ENCODE measurements around the gene IRF2BP2. TPM values are rescaled to one million over a fixed set of nuclear protein-coding genes. Genes with fewer than 3 reads are reported as not detected.

Gene IRF2BP2
- total and polyA plus RNA-seq, 2 of the 13 experiments (the other 11 are each of a cell fraction or from before 2014, with no cell fraction given): 140 to 147 TPM

DNA sequence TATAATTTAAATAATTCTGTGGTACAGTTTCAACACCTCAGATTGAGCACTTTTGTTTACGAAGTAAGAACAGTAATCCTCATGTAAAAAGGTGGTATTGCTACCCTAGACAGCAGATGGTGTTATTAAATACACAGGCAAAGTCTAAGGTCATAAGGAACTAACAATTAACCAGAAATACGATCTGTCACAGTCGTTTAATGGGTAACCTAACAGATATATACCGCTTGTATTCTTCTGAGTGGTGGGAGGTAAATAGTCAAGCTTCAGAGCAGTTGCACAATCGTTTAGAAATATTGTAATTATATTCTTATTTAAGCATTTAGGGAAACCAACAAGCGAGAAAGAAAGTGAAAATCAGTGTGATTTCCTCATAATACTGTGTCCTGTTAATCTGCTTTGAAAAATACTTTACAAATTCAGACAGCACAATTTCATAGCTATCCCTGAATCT is 9.8 kb upstream of the IRF2BP2 start (continued):
- TF ChIP-seq, protein P1, sequence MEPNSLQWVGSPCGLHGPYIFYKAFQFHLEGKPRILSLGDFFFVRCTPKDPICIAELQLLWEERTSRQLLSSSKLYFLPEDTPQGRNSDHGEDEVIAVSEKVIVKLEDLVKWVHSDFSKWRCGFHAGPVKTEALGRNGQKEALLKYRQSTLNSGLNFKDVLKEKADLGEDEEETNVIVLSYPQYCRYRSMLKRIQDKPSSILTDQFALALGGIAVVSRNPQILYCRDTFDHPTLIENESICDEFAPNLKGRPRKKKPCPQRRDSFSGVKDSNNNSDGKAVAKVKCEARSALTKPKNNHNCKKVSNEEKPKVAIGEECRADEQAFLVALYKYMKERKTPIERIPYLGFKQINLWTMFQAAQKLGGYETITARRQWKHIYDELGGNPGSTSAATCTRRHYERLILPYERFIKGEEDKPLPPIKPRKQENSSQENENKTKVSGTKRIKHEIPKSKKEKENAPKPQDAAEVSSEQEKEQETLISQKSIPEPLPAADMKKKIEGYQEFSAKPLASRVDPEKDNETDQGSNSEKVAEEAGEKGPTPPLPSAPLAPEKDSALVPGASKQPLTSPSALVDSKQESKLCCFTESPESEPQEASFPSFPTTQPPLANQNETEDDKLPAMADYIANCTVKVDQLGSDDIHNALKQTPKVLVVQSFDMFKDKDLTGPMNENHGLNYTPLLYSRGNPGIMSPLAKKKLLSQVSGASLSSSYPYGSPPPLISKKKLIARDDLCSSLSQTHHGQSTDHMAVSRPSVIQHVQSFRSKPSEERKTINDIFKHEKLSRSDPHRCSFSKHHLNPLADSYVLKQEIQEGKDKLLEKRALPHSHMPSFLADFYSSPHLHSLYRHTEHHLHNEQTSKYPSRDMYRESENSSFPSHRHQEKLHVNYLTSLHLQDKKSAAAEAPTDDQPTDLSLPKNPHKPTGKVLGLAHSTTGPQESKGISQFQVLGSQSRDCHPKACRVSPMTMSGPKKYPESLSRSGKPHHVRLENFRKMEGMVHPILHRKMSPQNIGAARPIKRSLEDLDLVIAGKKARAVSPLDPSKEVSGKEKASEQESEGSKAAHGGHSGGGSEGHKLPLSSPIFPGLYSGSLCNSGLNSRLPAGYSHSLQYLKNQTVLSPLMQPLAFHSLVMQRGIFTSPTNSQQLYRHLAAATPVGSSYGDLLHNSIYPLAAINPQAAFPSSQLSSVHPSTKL (CRISPR knock-in tag; IDR thresholded peaks at IDR 0.05): peak; percentile 93
- TF ChIP-seq, protein P2, sequence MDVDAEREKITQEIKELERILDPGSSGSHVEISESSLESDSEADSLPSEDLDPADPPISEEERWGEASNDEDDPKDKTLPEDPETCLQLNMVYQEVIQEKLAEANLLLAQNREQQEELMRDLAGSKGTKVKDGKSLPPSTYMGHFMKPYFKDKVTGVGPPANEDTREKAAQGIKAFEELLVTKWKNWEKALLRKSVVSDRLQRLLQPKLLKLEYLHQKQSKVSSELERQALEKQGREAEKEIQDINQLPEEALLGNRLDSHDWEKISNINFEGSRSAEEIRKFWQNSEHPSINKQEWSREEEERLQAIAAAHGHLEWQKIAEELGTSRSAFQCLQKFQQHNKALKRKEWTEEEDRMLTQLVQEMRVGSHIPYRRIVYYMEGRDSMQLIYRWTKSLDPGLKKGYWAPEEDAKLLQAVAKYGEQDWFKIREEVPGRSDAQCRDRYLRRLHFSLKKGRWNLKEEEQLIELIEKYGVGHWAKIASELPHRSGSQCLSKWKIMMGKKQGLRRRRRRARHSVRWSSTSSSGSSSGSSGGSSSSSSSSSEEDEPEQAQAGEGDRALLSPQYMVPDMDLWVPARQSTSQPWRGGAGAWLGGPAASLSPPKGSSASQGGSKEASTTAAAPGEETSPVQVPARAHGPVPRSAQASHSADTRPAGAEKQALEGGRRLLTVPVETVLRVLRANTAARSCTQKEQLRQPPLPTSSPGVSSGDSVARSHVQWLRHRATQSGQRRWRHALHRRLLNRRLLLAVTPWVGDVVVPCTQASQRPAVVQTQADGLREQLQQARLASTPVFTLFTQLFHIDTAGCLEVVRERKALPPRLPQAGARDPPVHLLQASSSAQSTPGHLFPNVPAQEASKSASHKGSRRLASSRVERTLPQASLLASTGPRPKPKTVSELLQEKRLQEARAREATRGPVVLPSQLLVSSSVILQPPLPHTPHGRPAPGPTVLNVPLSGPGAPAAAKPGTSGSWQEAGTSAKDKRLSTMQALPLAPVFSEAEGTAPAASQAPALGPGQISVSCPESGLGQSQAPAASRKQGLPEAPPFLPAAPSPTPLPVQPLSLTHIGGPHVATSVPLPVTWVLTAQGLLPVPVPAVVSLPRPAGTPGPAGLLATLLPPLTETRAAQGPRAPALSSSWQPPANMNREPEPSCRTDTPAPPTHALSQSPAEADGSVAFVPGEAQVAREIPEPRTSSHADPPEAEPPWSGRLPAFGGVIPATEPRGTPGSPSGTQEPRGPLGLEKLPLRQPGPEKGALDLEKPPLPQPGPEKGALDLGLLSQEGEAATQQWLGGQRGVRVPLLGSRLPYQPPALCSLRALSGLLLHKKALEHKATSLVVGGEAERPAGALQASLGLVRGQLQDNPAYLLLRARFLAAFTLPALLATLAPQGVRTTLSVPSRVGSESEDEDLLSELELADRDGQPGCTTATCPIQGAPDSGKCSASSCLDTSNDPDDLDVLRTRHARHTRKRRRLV (CRISPR knock-in tag; IDR thresholded peaks at IDR 0.05): no peak
- TF ChIP-seq ZNF556 (CRISPR knock-in tag; IDR thresholded peaks at IDR 0.05; ENCODE audit: borderline replicate concordance) (no peak), TBX3 (IDR thresholded peaks at IDR 0.05; ENCODE audit: borderline replicate concordance) (peak; percentile 91), KDM5B (CRISPR knock-in tag; IDR thresholded peaks at IDR 0.05; ENCODE audit: borderline replicate concordance) (no peak), CEBPG (CRISPR knock-in tag; IDR thresholded peaks at IDR 0.05) (peak; percentile 94), ZNF292 (CRISPR knock-in tag; IDR thresholded peaks at IDR 0.05; ENCODE audit: borderline replicate concordance, low read depth) (no peak), ZNF776 (CRISPR knock-in tag; IDR thresholded peaks at IDR 0.05) (no peak), ZNF704 (CRISPR knock-in tag; IDR thresholded peaks at IDR 0.05; ENCODE audit: borderline replicate concordance) (no peak), DPF2 (CRISPR knock-in tag; IDR thresholded peaks at IDR 0.05; ENCODE audit: borderline replicate concordance, low read depth) (peak; percentile 57; the same call in 1 of the 2 replicates), NR2F1 (CRISPR knock-in tag; IDR thresholded peaks at IDR 0.05) (peak; percentile 47 to 74; a peak in 3 of 4 replicates), HOXA7 (CRISPR knock-in tag; IDR thresholded peaks at IDR 0.05) (no peak), ERF (CRISPR knock-in tag; IDR thresholded peaks at IDR 0.05) (peak; percentile 33; the same call in 1 of the 2 replicates), FUBP1 (CRISPR knock-in tag; IDR thresholded peaks at IDR 0.05; ENCODE audit: borderline replicate concordance) (no peak), ATF7-NPFF (CRISPR knock-in tag; IDR thresholded peaks at IDR 0.05; ENCODE audit: low read depth) (no peak), CBFB (CRISPR knock-in tag; IDR thresholded peaks at IDR 0.05) (no peak), THAP7 (CRISPR knock-in tag; IDR thresholded peaks at IDR 0.05) (no peak)

Measured in HepG2 (cell line).